Astrocyte of the cerebellum (primary cell): ENCODE results near the gene COL12A1.

ENCODE experiments used
- DNase-seq: peaks from one replicate; pipeline ENCODE4 v3.0.0-alpha.2; 2011; ENCODE audit warnings: low read depth
- H3K4me3 ChIP-seq: 2 replicates; pipeline ENCODE4 v1.5.1; 2011; ENCODE audit warnings: mild to moderate bottlenecking, low read depth, low read length, moderate library complexity
- CTCF ChIP-seq: IDR thresholded peaks from 2 replicates; pipeline ENCODE4 v1.5.1; 2012; ENCODE audit warnings: low read length, low read depth, moderate library complexity, mild to moderate bottlenecking; ENCODE audit errors: missing control alignments
- in situ Hi-C: cut with HindIII; loops from 2 replicates; pipeline ENCODE4 v1.10.0; 2017; ENCODE audit warnings: low sequenced_read_pairs

The COL12A1 gene

DNA sequence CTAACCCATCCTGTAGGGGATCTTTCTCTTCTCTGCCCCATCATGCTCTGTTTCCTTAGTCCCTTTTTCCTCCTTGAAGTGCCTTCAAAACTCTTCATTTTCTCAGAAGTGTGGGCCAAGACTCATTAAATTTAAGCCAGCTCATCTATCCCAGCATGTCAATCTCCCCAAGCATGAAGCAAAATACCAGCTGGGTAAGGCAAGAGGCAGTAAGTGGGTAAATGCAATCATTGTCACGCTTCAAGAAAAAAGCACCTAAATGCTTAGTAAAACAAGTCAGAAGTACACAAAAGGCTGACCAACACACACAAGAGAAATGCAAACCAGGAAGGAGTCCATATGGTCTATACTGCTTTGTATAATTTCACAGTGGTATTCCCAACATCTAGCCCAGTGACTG is 61.5 kb downstream of the COL12A1 start:
- TF ChIP-seq CTCF, result no peak
- no peak overlapping the region for H3K4me3 ChIP-seq
- DNase-seq, result no peak
- in situ Hi-C loops, result no loop called here

DNA sequence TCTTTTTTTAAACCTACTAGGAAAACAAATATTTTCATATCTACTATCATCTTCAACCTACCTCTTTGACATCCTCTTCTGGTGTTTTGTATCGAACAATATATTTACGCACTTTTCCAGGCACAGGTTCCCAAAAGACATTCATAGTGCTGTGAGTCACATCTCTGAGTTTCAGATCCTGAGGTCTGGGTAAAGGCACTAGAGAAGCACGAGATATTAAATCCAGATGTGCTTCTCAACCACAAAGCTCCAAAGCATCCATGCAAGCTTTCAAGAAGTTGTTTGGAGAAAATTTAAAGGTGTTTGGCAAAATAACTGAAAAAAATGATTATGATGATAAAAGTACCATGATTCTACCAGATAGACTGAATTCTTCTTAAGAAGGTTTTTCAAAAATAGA is 62.7 kb downstream of the COL12A1 start:
- TF ChIP-seq CTCF, result no peak
- in situ Hi-C loops, result no loop called here
- no peak overlapping the region for H3K4me3 ChIP-seq
- peak; percentile 79 for DNase-seq

DNA sequence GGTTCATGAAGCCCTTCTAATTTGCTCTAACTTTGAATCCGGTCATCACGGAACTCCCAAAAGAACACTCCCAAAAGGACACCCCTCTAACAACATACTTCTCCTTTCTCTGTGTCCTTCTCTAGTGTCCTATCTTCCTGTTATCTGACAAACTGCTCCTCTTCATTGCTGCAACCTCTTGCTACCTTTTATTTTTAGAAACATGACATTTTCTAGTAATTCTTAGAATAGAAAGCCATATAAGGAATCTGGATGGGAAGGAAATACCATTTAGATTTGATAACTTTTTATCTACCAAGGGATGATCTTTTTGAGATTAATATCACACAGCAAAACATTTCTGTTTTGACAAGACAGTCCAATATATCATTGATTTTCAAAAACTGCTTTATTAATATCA is 63.1 kb downstream of the COL12A1 start:
- DNase-seq, result no peak
- TF ChIP-seq CTCF, result no peak
- in situ Hi-C loops, result no loop called here
- H3K4me3 ChIP-seq, result no peak overlapping the region

- DNase-seq, result no peak
- H3K4me3 ChIP-seq, result no peak overlapping the region
- no peak for TF ChIP-seq CTCF
- in situ Hi-C loops, result loop anchor here (5.0 kb wide), 1 partner anchor 36 kb away; no protein-coding TSS in a partner anchor
Measured at GRCh38 chr6:75135876-75136275, 70.0 kb downstream of the COL12A1 start.

DNA sequence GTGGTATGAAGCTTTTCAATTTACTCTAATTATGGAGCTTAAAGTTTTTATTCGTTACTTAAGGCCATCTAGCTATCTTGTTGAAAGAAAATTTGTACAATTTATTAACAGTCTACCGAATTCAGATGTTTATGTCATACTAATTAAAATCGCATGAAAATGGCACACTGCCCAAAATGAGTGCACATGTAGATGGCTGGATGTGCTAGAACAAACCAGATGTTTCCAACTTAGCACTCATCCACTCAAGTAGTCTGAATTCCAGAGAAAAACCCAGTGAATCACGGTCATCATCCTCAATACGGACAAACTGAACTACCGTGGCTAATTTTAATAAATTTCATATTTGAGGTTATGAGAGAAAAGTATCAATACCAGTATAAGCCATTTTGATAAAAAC is 70.4 kb downstream of the COL12A1 start:
- peak; percentile 18 for DNase-seq
- no peak overlapping the region for H3K4me3 ChIP-seq
- no peak for TF ChIP-seq CTCF
- in situ Hi-C loops, result loop anchor here (5.0 kb wide), 1 partner anchor 37 kb away; no protein-coding TSS in a partner anchor

GRCh38 chr6:75130784-75131183 is 75.1 kb downstream of the COL12A1 start:
- DNase-seq, result no peak
- no peak for TF ChIP-seq CTCF
- in situ Hi-C loops, result no loop called here
- H3K4me3 ChIP-seq, result no peak overlapping the region
